Sigmoid colon (tissue), 7 donors: ENCODE results near the gene EHBP1. TPM values are rescaled to one million over a fixed set of nuclear protein-coding genes. Genes with fewer than 3 reads are reported as not detected.

ENCODE experiments used
- DNase-seq: peaks from one replicate; pipeline ENCODE4 v3.0.0-alpha.2; 2019
- H3K27ac ChIP-seq, 4 donors: fragments of 200-600 bp; sonication (generic); one replicate each; pipeline ENCODE4 v1.5.1; 2016 to 2019; ENCODE audit warnings: mild to moderate bottlenecking in 1 of 4
- H3K27me3 ChIP-seq, 3 donors: fragments of 200-600 bp; sonication (generic); one replicate each; pipeline ENCODE4 v1.5.1; 2019; ENCODE audit warnings: mild to moderate bottlenecking in 1 of 3
- H3K36me3 ChIP-seq, 4 donors: fragments of 200-600 bp; sonication (generic); one replicate each; pipeline ENCODE4 v1.5.1; 2016 to 2019
- H3K4me1 ChIP-seq, 4 donors: fragments of 200-600 bp; sonication (generic); one replicate each; pipeline ENCODE4 v1.5.1; 2017 to 2019
- H3K4me3 ChIP-seq, 4 donors: fragments of 200-600 bp; sonication (generic); one replicate each; pipeline ENCODE4 v1.5.1; 2017 to 2019; ENCODE audit warnings: mild to moderate bottlenecking in 2 of 4, moderate library complexity in 1 of 4
- H3K9me3 ChIP-seq, 4 donors: fragments of 200-600 bp in 3 of 4; sonication (generic) in 3 of 4; one replicate each; pipeline versions ENCODE4 v1.5.1 to v1.6.1; 2013 to 2019
- CTCF ChIP-seq, 4 experiments: fragments of 450-650 bp in 3 of 4; fragments of 200-600 bp in 1 of 4; IDR thresholded peaks; one replicate each; pipeline ENCODE4 v1.5.1; 2016 to 2019; ENCODE audit warnings: antibody characterized with exemption in 4 of 4, mild to moderate bottlenecking in 3 of 4, moderate library complexity in 2 of 4
- EP300 ChIP-seq, 4 donors: sonication (generic); formaldehyde crosslinking; IDR thresholded peaks; one replicate each; pipeline ENCODE4 v1.6.1; 2017; ENCODE audit warnings: antibody characterized with exemption in 4 of 4
- POLR2A ChIP-seq, 2 donors: fragments of 450-650 bp; IDR thresholded peaks; one replicate each; pipeline ENCODE4 v1.6.1; 2016; ENCODE audit warnings: antibody characterized with exemption in 2 of 2, mild to moderate bottlenecking in 2 of 2, moderate library complexity in 2 of 2
- POLR2AphosphoS5 ChIP-seq, 4 donors: sonication (generic); formaldehyde crosslinking; IDR thresholded peaks; one replicate each; pipeline ENCODE4 v1.6.1; 2017; ENCODE audit warnings: antibody characterized with exemption in 4 of 4
- WGBS, 2 donors: extraction: QIAGEN DNeasy Blood & Tissue Kit; methylation state at CpG; one replicate each; pipeline ENCODE4 v1.1.7; 2013; 5-methylcytosine and 5-hydroxymethylcytosine counted together
- intact Hi-C: fragments of 100-400 bp; cut with DNase I; formaldehyde crosslinking; loops from one replicate; pipeline ENCODE4 v1.15.1; 2023
- polyA plus RNA-seq, 3 donors: library from polyadenylated mRNA; stranded (reverse); fragments of 200-250 nt; gene quantifications; one replicate each; pipeline ENCODE4 v1.2.3, GENCODE V29; 2013
- total RNA-seq, 4 donors: library from RNA; depleted of rRNA; stranded (reverse); fragments of >200 nt; gene quantifications; one replicate each; pipeline ENCODE4 v1.1.0, GENCODE V29; 2016
- donor health status: healthy with polysubstance abuse.
- donor health status: Bipolar disorder and iron deficiency.
- donor health status: healthy.

Gene EHBP1
- total and polyA plus RNA-seq, 7 donors: 12.7 to 161 (median 121) TPM

GRCh38 chr2:62797107-62797506 is 91.6 kb downstream of the EHBP1 start:
- intact Hi-C loops: no loop called here
- no peak for TF ChIP-seq CTCF (IDR thresholded peaks at IDR 0.05)
- no peak for TF ChIP-seq POLR2A (IDR thresholded peaks at IDR 0.05)
- no peak for TF ChIP-seq POLR2AphosphoS5 (IDR thresholded peaks at IDR 0.05)
- TF ChIP-seq EP300 (IDR thresholded peaks at IDR 0.05): no peak
- H3K36me3 ChIP-seq: no peaks in the 10 kb centered on the region
- no peak overlapping the region for H3K4me3 ChIP-seq
- no peaks in the 10 kb centered on the region for H3K9me3 ChIP-seq
- DNase-seq: no peak
- 87 to 95% methylated on average over 2 of the region's 2 CpGs for WGBS, 2 donors
- no peak overlapping the region for H3K27ac ChIP-seq
- peaks cover 0 to 49% (median 33%) of the 10 kb centered on the region in 4 donors for H3K4me1 ChIP-seq
- no peaks in the 10 kb centered on the region for H3K27me3 ChIP-seq

GRCh38 chr2:62800618-62801017 is 95.1 kb downstream of the EHBP1 start:
- no peaks in the 10 kb centered on the region for H3K27me3 ChIP-seq
- H3K36me3 ChIP-seq: peaks cover 0 to under 1% (median 0%) of the 10 kb centered on the region in 4 donors
- H3K4me1 ChIP-seq: peaks cover 0 to 20% (median 13%) of the 10 kb centered on the region in 4 donors
- no peaks in the 10 kb centered on the region for H3K9me3 ChIP-seq
- no peak overlapping the region for H3K4me3 ChIP-seq
- H3K27ac ChIP-seq: no peak overlapping the region
- DNase-seq: no peak
- no peak for TF ChIP-seq EP300 (IDR thresholded peaks at IDR 0.05)
- no peak for TF ChIP-seq CTCF (IDR thresholded peaks at IDR 0.05)
- TF ChIP-seq POLR2A (IDR thresholded peaks at IDR 0.05): no peak
- TF ChIP-seq POLR2AphosphoS5 (IDR thresholded peaks at IDR 0.05): no peak
- intact Hi-C loops: no loop called here

- H3K4me3 ChIP-seq: no peak overlapping the region
- H3K9me3 ChIP-seq: no peaks in the 10 kb centered on the region
- intact Hi-C loops: no loop called here
- no peak overlapping the region for H3K27ac ChIP-seq
- no peak for TF ChIP-seq POLR2A (IDR thresholded peaks at IDR 0.05)
- no peak for TF ChIP-seq CTCF (IDR thresholded peaks at IDR 0.05)
- TF ChIP-seq EP300 (IDR thresholded peaks at IDR 0.05): no peak
- no peak for TF ChIP-seq POLR2AphosphoS5 (IDR thresholded peaks at IDR 0.05)
- peaks cover 0 to 5% (median 0%) of the 10 kb centered on the region in 4 donors for H3K36me3 ChIP-seq
- DNase-seq: no peak
- no peaks in the 10 kb centered on the region for H3K27me3 ChIP-seq
- 92% methylated on average over 4 of the region's 4 CpGs for WGBS, 2 donors
- peaks cover 0 to 15% (median 8%) of the 10 kb centered on the region in 4 donors for H3K4me1 ChIP-seq
Observed at GRCh38 chr2:62801110-62801509, 95.6 kb downstream of the EHBP1 start.

- WGBS, 2 donors: 72 to 75% methylated on average over 4 of the region's 4 CpGs
- Histone ChIP-seq H3K4me3 (no peak overlapping the region), H3K9me3 (no peaks in the 10 kb centered on the region), H3K27me3 (no peaks in the 10 kb centered on the region), H3K27ac (no peak overlapping the region), H3K36me3 (peaks cover 0 to 6% (median 1%) of the 10 kb centered on the region in 4 donors), H3K4me1 (peaks cover 0 to 13% (median 5%) of the 10 kb centered on the region in 4 donors)
- intact Hi-C loops: no loop called here
- no peak for TF ChIP-seq CTCF (IDR thresholded peaks at IDR 0.05)
- TF ChIP-seq POLR2A (IDR thresholded peaks at IDR 0.05): no peak
- no peak for TF ChIP-seq EP300 (IDR thresholded peaks at IDR 0.05)
- TF ChIP-seq POLR2AphosphoS5 (IDR thresholded peaks at IDR 0.05): no peak
- no peak for DNase-seq
Observed at GRCh38 chr2:62801814-62802523, 96.5 kb downstream of the EHBP1 start.

GRCh38 chr2:62803961-62804360 is 98.4 kb downstream of the EHBP1 start:
- intact Hi-C loops: no loop called here
- H3K4me1 ChIP-seq: peaks cover 0 to 13% (median 5%) of the 10 kb centered on the region in 4 donors
- no peaks in the 10 kb centered on the region for H3K27me3 ChIP-seq
- peaks cover 0 to 6% (median 2%) of the 10 kb centered on the region in 4 donors for H3K36me3 ChIP-seq
- H3K4me3 ChIP-seq: no peak overlapping the region
- TF ChIP-seq EP300 (IDR thresholded peaks at IDR 0.05) (no peak), POLR2A (IDR thresholded peaks at IDR 0.05) (no peak), POLR2AphosphoS5 (IDR thresholded peaks at IDR 0.05) (no peak), CTCF (IDR thresholded peaks at IDR 0.05) (no peak)
- no peak overlapping the region for H3K27ac ChIP-seq
- no peak for DNase-seq
- H3K9me3 ChIP-seq: peaks cover 0 to 2% (median 0%) of the 10 kb centered on the region in 4 donors
